MCF 10A (cell line): ENCODE results near the gene CENPV. TPM values are rescaled to one million over a fixed set of nuclear protein-coding genes. Genes with fewer than 3 reads are reported as not detected.

ENCODE experiments used
- BruUV-seq: library from RNA; stranded (reverse); fragments of 400-500 nt; replicated peaks from 2 replicates; lab custom pipeline; 2021; lab: Mats Ljungman, UMichigan
- CTCF ChIA-PET: fragments of 300-600 bp; sonication (Branson Sonifier 250); formaldehyde crosslinking; extraction: SDS; loops from one replicate; lab custom pipeline; 2021; ENCODE audit warnings: antibody characterized with exemption, inconsistent platforms; lab: Yijun Ruan, JAX
- POLR2A ChIA-PET: fragments of 300-600, 350-650 bp; sonication (Branson Sonifier 250); formaldehyde crosslinking; extraction: SDS; loops from one replicate; lab custom pipeline; 2020; ENCODE audit warnings: antibody characterized with exemption, inconsistent platforms; lab: Yijun Ruan, JAX
- DNase-seq: peaks from one replicate; pipeline ENCODE4 v3.0.0-alpha.2; 2018; ENCODE audit not compliant: unreplicated experiment
- H3K27ac Mint-ChIP-seq: one replicate; pipeline ENCODE4 v1.8.0; 2022; ENCODE audit warnings: mild to moderate bottlenecking, low read depth, mixed read lengths; ENCODE audit not compliant: unreplicated experiment
- H3K27me3 Mint-ChIP-seq: one replicate; pipeline ENCODE4 v1.8.0; 2022; ENCODE audit warnings: mixed read lengths; ENCODE audit not compliant: insufficient read depth, unreplicated experiment
- H3K36me3 Mint-ChIP-seq: one replicate; pipeline ENCODE4 v1.8.0; 2022; ENCODE audit warnings: mild to moderate bottlenecking, moderate library complexity, mixed read lengths; ENCODE audit not compliant: insufficient read depth, unreplicated experiment
- H3K4me1 Mint-ChIP-seq: one replicate; pipeline ENCODE4 v1.8.0; 2022; ENCODE audit warnings: mixed read lengths; ENCODE audit not compliant: insufficient read depth, unreplicated experiment
- H3K4me3 Mint-ChIP-seq: one replicate; pipeline ENCODE4 v1.8.0; 2022; ENCODE audit warnings: mild to moderate bottlenecking, moderate library complexity, mixed read lengths; ENCODE audit not compliant: unreplicated experiment
- H3K9me3 Mint-ChIP-seq: one replicate; pipeline ENCODE4 v1.8.0; 2022; ENCODE audit warnings: mixed read lengths; ENCODE audit not compliant: unreplicated experiment
- intact Hi-C: fragments of 100-400 bp; cut with micrococcal nuclease; formaldehyde crosslinking; loops from 2 replicates; pipeline ENCODE4 v1.14.1; 2022
- total RNA-seq: library from RNA; stranded (reverse); gene quantifications from 2 replicates; pipeline ENCODE4 v1.2.3, GENCODE V29; 2022
- TF ChIP-seq, protein P1 (sequence below): fragments of 200-600 bp; IDR thresholded peaks from one replicate; pipeline ENCODE4 v1.8.0; 2022; ENCODE audit warnings: antibody characterized with exemption, mild to moderate bottlenecking; ENCODE audit not compliant: unreplicated experiment

Gene CENPV
- total RNA-seq, 1 experiment from 2014 or later = 22.4 TPM

DNA sequence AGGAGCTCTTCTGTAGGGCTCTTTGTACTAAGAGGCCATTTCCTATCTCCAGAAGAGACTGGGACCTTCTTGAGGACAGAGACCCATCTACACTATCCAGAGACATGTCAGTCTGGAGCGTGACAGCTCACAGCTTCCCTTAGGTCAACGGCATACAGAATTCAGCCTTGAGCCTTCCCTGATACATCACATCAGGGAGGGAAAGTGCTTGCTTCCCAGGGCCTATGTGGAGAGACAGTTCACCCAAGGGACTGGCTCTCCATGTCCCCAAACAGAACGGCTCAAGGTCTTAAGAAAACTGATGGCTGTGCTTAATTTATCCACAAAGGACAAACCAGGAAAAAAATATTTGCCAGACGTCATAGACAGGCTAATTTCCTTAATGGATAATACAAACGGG is 7.7 kb downstream of the CENPV start:
- no TSS peak for BruUV-seq
- CTCF ChIA-PET = no interaction called here

DNA sequence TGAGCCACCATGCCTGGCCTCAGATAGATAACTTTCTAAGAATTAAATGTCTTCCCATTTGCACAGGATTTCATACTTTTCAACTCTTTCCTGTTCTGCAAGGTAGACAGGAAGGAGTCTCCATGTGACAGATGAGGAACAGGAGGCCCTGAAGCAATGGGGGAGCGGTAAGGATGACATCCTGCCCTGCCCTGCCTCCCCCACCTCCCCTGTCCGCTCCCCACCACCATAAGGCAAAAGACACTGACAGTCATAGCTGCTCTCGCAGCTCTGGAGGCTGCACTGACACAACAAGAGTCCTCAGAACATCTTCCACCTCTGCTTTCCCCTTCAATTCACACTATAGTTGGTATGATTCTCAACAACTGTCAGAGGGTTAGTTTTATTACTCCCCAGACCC is 9.7 kb downstream of the CENPV start:
- ChIA-PET CTCF (interaction anchor here (0.7 to 1.3 kb wide), 3 partner anchors 11 to 20 kb away, joined by 3 to 4 read pairs (median 3); no protein-coding TSS in a partner anchor), POLR2A (interaction anchor here (1.2 to 1.6 kb wide), 2 partner anchors 8 to 10 kb away, joined by 3 to 6 read pairs; partner anchors contain the start of gene CENPV)
- Mint-ChIP-seq H3K9me3 (no peaks in the 10 kb centered on the region), H3K36me3 (peaks cover 11% of the 10 kb centered on the region), H3K27me3 (no peaks in the 10 kb centered on the region), H3K4me1 (no peaks in the 10 kb centered on the region), H3K4me3 (no peak overlapping the region), H3K27ac (no peak overlapping the region)
- intact Hi-C loops = no loop called here
- BruUV-seq = no TSS peak
- TF ChIP-seq, protein P1, sequence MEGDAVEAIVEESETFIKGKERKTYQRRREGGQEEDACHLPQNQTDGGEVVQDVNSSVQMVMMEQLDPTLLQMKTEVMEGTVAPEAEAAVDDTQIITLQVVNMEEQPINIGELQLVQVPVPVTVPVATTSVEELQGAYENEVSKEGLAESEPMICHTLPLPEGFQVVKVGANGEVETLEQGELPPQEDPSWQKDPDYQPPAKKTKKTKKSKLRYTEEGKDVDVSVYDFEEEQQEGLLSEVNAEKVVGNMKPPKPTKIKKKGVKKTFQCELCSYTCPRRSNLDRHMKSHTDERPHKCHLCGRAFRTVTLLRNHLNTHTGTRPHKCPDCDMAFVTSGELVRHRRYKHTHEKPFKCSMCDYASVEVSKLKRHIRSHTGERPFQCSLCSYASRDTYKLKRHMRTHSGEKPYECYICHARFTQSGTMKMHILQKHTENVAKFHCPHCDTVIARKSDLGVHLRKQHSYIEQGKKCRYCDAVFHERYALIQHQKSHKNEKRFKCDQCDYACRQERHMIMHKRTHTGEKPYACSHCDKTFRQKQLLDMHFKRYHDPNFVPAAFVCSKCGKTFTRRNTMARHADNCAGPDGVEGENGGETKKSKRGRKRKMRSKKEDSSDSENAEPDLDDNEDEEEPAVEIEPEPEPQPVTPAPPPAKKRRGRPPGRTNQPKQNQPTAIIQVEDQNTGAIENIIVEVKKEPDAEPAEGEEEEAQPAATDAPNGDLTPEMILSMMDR = no peak
- DNase-seq = no peak

More for the DNA sequence above, 7.7 kb downstream of the CENPV start:
- no peak overlapping the region for H3K4me3 Mint-ChIP-seq
- no peak for DNase-seq
- H3K4me1 Mint-ChIP-seq = no peaks in the 10 kb centered on the region
- H3K36me3 Mint-ChIP-seq = peaks cover 14% of the 10 kb centered on the region
- H3K9me3 Mint-ChIP-seq = no peaks in the 10 kb centered on the region
- H3K27me3 Mint-ChIP-seq = no peaks in the 10 kb centered on the region
- TF ChIP-seq, protein P1 = no peak
- no peak overlapping the region for H3K27ac Mint-ChIP-seq
- POLR2A ChIA-PET = no interaction called here
- intact Hi-C loops = no loop called here

DNA sequence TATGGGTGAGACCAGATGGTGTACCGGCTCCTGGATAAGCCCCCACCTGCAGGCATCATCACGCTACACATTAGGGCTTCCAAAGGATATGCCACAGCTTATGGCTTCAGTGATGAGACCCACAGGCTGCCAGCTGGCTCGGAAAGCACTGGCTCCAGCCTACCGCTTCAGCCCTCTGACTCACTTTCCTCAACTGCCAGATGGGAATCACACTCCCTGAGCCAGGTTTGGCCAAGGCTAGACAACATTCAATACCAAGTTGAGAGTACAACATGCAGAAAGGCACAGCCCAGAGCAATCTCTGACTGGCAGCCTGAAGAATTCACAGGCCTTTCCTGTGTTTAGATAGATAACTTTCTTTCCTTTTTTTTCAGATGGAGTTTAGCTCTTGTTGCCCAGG is 10.3 kb downstream of the CENPV start:
- H3K27ac Mint-ChIP-seq = no peak overlapping the region

DNA sequence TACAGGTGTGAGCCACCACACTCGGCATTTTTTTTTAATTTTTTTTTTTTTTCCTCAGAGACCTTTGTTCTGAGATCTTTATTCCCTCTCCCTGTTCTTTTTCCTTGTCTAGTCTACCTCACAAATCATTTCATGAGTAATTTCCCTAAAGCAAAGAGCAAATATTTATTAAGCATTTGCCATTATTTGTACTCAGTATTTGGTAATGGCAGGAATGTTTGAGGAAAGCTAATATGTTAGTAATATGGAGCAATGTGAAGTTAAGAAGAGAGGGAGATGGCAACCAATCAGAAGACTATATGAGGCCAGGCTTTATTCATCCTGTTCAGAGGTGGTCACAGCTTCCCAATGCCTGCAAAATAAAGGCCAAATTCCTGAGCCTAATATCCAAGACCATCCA is 13.3 kb downstream of the CENPV start:
- H3K4me1 Mint-ChIP-seq = no peaks in the 10 kb centered on the region
- no peaks in the 10 kb centered on the region for H3K27me3 Mint-ChIP-seq
- TF ChIP-seq, protein P1 = no peak
- H3K27ac Mint-ChIP-seq = no peak overlapping the region
- ChIA-PET POLR2A (no interaction called here), CTCF (interaction anchor here (0.6 kb wide), 2 partner anchors 12 to 649 kb away, joined by 3 read pairs; no protein-coding TSS in a partner anchor)
- H3K9me3 Mint-ChIP-seq = no peaks in the 10 kb centered on the region
- DNase-seq = no peak
- intact Hi-C loops = no loop called here
- no TSS peak for BruUV-seq
- no peak overlapping the region for H3K4me3 Mint-ChIP-seq
- H3K36me3 Mint-ChIP-seq = no peaks in the 10 kb centered on the region

More for the DNA sequence above, 10.3 kb downstream of the CENPV start:
- no peaks in the 10 kb centered on the region for H3K27me3 Mint-ChIP-seq
- TF ChIP-seq, protein P1 = no peak
- CTCF ChIA-PET = interaction anchor here (0.6 kb wide), 1 partner anchor 684 kb away, joined by 3 read pairs; no protein-coding TSS in a partner anchor
- BruUV-seq = no TSS peak
- H3K4me3 Mint-ChIP-seq = no peak overlapping the region
- DNase-seq = no peak
- H3K9me3 Mint-ChIP-seq = no peaks in the 10 kb centered on the region
- peaks cover 7% of the 10 kb centered on the region for H3K36me3 Mint-ChIP-seq
- POLR2A ChIA-PET = interaction anchor here (1.6 kb wide), 1 partner anchor 8 kb away, joined by 6 read pairs; no protein-coding TSS in a partner anchor
- no peaks in the 10 kb centered on the region for H3K4me1 Mint-ChIP-seq
- intact Hi-C loops = no loop called here
